Stimulated activated memory B cell treated with anti-CD40 and anti-IgM and Interleukin-4, amounts not matched to agents 10 μg/mL and 1 μg/mL and 100 μg/mL, for 72 hours (primary cell): ENCODE data around the gene CALHM3.
A peak's percentile ranks its signal among the peaks of the same experiment; 100 is the strongest.

Source experiments
- ATAC-seq: fragments of 150-1000 bp; cut with Tn5 transposase; 2 replicates; pipeline ENCODE4 v1.10.0; 2021
- H3K27ac Mint-ChIP-seq: one replicate; pipeline ENCODE4 v1.8.0; 2022; ENCODE audit warnings: mild to moderate bottlenecking, mixed read lengths
- H3K27me3 Mint-ChIP-seq: one replicate; pipeline ENCODE4 v1.8.0; 2022; ENCODE audit warnings: mixed read lengths
- H3K36me3 Mint-ChIP-seq: one replicate; pipeline ENCODE4 v1.8.0; 2022; ENCODE audit warnings: mixed read lengths
- H3K4me1 Mint-ChIP-seq: one replicate; pipeline ENCODE4 v1.8.0; 2022; ENCODE audit warnings: mixed read lengths
- H3K4me3 Mint-ChIP-seq: one replicate; pipeline ENCODE4 v1.8.0; 2022; ENCODE audit warnings: mild to moderate bottlenecking, moderate library complexity, mixed read lengths
- H3K9me3 Mint-ChIP-seq: one replicate; pipeline ENCODE4 v1.8.0; 2022; ENCODE audit warnings: mixed read lengths

CALHM3 gene

DNA sequence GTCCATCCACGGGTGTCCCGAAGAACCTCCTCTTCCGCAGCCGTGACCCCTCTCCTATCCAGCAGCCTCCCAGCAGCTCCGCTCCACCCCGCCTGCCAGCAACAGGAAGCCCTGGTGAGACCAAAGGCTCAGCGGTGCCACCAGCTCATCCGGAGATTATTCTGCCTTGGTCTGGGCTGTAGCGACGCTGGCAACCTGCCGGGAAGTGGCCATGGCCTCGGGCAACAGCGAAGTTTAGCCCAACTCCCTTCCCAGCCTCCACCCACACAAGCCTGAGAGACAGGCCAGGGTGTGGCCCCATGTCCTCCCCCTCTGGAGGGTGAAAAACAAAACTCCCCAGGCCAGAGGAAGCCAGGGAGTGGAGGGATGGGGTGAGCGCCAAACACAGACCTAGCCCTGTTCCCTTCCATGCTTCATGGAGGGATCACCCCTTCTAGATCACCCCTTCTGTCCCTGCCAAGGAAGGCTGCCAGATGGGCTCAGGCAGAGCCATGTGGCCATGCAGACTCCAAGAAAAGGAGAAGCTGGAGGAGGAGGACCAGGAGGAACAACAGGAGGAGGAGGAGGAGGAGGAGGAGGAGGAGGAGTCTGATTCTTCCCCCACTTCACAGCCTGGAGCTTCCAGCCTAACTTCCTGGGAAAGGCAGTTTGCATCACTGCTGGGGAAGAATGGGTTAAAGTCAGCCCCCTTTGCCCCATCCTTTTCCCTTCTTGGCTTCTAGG lies 27.8 kb downstream of the CALHM3 start:
- Mint-ChIP-seq H3K4me1 (peaks cover 59% of the 10 kb centered on the region), H3K4me3 (peak overlapping the region; percentile 96), H3K27ac (peak overlapping the region; percentile 88), H3K27me3 (no peaks in the 10 kb centered on the region), H3K9me3 (no peaks in the 10 kb centered on the region), H3K36me3 (peaks cover 40% of the 10 kb centered on the region)
- ATAC-seq, result peak; percentile 17

DNA sequence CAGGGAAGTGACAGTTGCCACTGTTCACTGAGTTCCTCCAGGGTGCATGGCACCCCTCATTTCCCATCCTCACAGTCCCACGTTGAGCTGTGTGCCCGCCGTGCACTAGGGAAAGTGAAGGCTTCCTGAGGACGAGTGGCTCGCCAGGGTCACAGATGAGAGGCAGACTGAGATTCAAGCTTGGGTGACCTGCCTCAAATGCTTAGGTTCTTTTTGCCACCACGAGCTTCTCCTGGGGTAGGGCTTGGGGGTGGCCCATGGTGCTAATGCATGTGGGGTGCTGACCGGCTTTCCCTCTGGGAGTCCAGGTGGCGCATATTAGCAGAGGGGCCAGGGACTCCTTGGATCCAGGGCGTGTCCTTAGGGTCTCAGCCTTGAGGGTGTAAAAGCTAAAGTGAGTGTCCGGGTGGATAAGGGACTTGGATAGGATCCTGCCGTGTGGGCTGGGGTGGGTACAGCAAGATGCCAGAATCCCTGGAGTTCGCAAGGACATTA lies 28.8 kb downstream of the CALHM3 start:
- Mint-ChIP-seq H3K9me3 (no peaks in the 10 kb centered on the region), H3K27ac (peak overlapping the region; percentile 88), H3K27me3 (no peaks in the 10 kb centered on the region), H3K4me3 (peak overlapping the region; percentile 96), H3K4me1 (peaks cover 59% of the 10 kb centered on the region), H3K36me3 (peaks cover 46% of the 10 kb centered on the region)
- ATAC-seq, result no peak

DNA sequence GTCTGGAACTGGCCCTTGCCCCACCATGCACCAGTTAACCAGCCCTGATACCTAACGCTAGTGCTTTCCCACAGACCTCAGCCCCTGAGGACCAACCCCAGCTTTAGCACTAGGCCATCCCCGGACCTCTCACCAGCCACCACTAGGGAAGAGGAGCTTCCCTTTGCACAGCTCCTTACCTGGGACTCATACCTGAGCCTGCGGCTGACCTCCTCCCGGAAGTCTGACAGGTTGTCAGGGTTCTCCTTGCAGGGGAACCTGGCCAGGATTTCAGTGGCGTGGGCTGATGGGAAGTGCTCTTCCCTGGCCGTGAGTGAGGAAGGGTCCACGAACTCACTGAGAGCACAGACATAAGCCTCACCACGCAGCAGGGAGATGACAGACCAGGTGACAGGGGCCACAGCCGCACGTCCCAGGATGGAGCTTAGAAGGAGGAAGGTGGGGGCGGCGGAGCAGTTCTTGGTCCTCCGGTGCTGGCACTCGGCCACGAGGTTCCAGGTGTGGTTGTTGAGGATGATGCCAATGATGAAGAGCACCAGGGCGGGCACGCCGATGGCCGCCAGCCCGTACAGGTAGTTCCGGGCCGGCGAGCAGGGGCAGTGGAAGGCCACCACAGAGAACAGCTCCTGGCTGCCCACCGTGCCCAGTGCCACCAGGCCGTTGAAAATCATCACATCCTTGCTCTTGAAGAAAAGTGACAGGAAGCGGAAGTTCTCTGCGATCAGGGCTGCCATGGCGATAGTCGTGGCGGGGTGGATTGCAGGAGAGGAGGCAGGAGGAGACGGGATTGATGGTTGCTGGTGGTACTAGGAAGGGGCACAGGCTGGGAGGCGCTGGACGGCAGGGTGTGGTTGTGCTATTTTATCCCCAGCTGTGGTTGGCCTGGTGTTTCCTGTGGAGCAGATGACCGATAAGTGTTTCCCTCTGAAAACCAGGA lies 29.6 kb downstream of the CALHM3 start:
- Mint-ChIP-seq H3K36me3 (peaks cover 52% of the 10 kb centered on the region), H3K9me3 (no peaks in the 10 kb centered on the region), H3K4me1 (peaks cover 59% of the 10 kb centered on the region), H3K27me3 (no peaks in the 10 kb centered on the region), H3K27ac (peak overlapping the region; percentile 88), H3K4me3 (peak overlapping the region; percentile 38)
- ATAC-seq, result no peak

DNA sequence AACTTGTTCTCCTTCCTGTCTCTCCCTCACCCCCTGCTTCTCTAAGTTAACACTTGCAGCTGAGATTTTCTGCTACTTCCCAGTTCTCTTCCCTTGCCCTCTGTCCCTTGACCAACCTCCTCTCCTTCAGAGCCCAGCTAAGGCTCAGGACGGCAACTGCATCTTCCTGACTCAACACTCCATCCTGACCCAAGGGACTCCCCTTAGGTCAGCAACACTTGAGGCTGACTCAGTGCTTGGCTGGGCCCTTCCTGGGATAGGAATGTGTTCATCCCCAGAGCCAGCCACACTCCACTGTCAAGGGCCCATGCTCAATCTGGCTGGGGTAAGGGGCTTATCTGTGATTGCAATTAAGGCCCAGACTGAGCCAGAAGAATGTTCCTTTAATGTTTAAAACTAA lies 30.3 kb downstream of the CALHM3 start:
- Mint-ChIP-seq H3K27ac (peak overlapping the region; percentile 88), H3K4me1 (peaks cover 58% of the 10 kb centered on the region), H3K9me3 (no peaks in the 10 kb centered on the region), H3K4me3 (no peak overlapping the region), H3K36me3 (peaks cover 60% of the 10 kb centered on the region), H3K27me3 (no peaks in the 10 kb centered on the region)
- ATAC-seq, result no peak

DNA sequence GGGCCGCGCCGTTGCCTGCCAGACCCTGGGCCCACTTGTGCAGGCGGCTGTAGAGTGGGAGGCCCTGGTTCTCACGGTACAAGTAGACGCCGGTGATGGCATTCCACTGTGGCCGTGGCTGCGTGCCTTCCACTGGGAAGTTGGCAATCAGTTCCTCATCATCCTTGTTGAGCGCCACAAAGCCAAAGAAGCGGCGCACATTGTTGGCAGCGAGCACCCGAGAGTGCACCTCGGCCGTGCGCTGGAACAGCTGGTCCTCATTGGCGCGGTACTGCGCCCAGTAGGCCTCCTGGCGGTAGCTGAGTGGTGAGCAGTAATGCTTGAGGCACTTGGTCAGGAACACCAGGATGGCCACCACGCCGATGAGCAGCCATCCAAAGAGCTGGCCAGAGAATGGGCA lies 31.9 kb downstream of the CALHM3 start:
- Mint-ChIP-seq H3K27me3 (no peaks in the 10 kb centered on the region), H3K4me1 (peaks cover 42% of the 10 kb centered on the region), H3K36me3 (peaks cover 68% of the 10 kb centered on the region), H3K4me3 (peak overlapping the region; percentile 21), H3K9me3 (no peaks in the 10 kb centered on the region), H3K27ac (peak overlapping the region; percentile 88)
- ATAC-seq, result no peak

DNA sequence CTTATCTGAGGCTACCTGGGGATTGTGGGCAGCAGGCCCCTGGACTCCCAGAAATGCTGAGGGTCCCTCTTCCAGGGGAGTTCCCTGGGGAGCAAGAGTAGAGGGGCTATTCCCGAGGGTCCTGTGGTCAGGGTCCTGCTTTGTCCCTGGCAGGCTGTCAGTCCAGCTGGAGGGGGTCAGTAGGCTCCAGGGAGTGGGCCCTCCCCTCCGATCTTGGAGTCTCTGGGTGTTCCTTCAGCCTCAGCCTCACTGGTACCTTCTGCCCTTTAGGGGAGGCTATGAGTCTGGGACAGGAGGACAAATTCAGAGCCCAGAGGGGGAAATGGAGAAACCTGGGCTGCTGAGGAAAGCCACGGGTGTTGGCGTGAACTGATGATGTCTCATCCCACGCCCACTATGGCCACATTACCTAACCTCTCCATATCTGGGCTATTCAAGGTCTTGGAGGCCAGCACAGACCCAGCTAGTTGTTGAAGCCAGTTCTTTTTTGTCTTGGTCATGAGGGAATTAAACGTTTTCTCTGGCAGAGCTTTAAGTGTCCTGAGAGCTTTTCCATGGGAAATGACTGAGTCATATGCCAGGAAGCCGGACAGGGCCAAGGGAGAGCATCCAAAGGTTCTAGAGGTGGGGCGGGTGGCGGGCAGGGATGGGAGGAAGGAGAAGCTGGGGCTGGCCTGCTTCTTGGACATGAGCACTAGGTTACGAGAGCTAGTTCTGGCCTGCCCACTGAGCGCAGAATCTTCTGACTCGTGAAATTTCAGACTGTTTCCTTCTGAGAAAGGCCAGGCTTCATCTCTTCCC lies 33.1 kb downstream of the CALHM3 start:
- Mint-ChIP-seq H3K27ac (no peak overlapping the region), H3K9me3 (no peaks in the 10 kb centered on the region), H3K36me3 (peaks cover 74% of the 10 kb centered on the region), H3K4me1 (peaks cover 35% of the 10 kb centered on the region), H3K27me3 (no peaks in the 10 kb centered on the region), H3K4me3 (no peak overlapping the region)
- no peak for ATAC-seq

DNA sequence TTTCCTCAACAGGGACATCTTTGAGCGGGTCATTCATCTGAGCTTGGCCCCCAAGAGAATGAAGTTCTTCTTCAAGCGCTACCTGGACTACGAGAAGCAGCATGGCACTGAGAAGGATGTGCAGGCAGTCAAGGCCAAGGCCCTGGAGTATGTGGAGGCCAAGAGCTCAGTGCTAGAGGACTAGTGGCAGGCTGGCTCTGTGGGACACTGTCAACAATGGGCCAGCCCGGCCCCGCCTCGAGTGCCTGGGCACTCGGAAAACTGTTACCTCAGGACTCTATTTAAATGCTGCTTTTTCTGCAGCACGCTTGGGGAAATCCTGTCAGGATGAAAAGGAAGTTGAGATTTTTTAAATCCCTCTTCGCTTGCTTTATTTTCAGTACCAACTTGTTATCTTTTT lies 33.7 kb downstream of the CALHM3 start:
- Mint-ChIP-seq H3K27me3 (no peaks in the 10 kb centered on the region), H3K36me3 (peaks cover 79% of the 10 kb centered on the region), H3K4me1 (peaks cover 29% of the 10 kb centered on the region), H3K4me3 (no peak overlapping the region), H3K27ac (peak overlapping the region; percentile 42), H3K9me3 (no peaks in the 10 kb centered on the region)
- no peak for ATAC-seq

DNA sequence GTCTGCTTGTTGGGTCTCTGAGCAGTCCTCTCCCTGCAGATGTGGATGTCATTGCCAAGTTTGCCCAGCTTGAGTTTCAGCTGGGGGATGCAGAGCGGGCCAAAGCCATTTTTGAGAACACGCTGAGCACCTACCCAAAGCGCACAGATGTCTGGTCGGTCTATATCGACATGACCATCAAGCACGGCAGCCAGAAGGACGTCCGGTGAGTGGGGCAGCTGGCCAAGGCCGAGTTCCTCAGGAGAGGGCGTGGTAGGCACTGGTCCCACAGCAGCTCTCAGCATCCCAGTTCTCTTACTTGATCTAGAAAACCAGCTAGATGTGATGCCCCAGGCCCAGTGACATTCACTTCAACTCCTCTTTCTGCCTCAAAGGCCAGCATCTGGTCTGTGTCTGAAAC lies 34.6 kb downstream of the CALHM3 start:
- ATAC-seq, result no peak
- H3K4me3 Mint-ChIP-seq, result no peak overlapping the region
- H3K27me3 Mint-ChIP-seq, result no peaks in the 10 kb centered on the region
- peaks cover 79% of the 10 kb centered on the region for H3K36me3 Mint-ChIP-seq
- no peaks in the 10 kb centered on the region for H3K9me3 Mint-ChIP-seq
- H3K4me1 Mint-ChIP-seq, result peaks cover 20% of the 10 kb centered on the region
- H3K27ac Mint-ChIP-seq, result peak overlapping the region; percentile 42

DNA sequence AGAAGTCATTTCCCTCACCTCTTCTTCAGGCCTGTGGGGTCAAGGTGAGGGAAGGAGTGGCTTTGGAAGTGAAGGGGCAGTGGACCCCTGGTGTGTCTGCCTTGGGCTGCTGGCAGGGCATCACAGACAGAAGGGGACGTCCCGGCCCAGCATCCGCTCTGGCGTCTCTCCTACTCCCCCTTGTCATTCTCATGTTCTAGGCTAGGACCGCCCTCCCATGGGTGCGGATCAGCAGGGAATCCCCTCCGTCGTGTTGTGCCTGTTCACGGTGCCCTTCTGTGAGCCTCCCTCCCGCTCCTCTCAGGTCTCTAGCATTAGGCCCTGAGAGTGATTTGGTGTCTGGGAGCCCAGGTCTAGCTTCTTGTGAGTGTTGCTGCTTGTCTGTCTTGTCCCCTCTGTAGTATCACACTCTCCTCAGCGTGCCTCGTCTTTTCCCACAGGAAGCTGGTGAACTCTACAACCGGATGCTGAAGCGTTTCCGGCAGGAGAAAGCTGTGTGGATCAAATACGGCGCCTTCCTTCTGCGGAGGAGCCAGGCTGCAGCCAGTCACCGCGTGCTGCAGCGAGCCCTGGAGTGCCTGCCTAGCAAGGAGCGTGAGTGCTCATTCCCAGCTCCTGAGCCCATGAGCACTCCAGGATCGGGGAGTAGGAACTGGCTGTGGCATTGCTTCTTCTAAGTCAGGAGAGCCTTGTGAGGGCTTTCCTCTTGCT lies 35.4 kb downstream of the CALHM3 start:
- H3K4me1 Mint-ChIP-seq, result peaks cover 11% of the 10 kb centered on the region

DNA sequence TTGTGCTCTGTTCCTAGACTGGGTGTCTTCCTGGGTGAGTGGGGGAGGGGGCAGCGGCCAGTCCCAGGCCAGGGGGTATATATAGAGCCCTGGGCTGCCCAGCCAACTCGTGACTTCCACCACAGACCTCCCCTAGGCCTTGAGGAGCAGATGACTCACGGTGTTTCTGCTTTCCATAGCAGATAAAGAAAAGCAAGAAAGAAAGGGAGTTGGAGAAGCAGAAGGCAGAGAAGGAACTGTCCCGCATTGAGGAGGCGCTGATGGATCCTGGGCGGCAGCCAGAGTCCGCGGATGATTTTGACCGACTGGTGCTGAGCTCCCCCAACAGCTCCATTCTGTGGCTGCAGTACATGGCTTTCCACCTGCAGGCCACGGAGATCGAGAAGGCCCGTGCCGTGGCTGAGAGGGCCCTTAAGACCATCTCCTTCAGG lies 37.0 kb downstream of the CALHM3 start:
- no peak overlapping the region for H3K4me3 Mint-ChIP-seq
- ATAC-seq, result no peak
- no peaks in the 10 kb centered on the region for H3K27me3 Mint-ChIP-seq
- no peaks in the 10 kb centered on the region for H3K9me3 Mint-ChIP-seq
- H3K27ac Mint-ChIP-seq, result peak overlapping the region; percentile 65
- peaks cover 73% of the 10 kb centered on the region for H3K36me3 Mint-ChIP-seq
- no peaks in the 10 kb centered on the region for H3K4me1 Mint-ChIP-seq

More for the DNA sequence above, 35.4 kb downstream of the CALHM3 start:
- Mint-ChIP-seq H3K4me3 (no peak overlapping the region), H3K27me3 (no peaks in the 10 kb centered on the region), H3K36me3 (peaks cover 74% of the 10 kb centered on the region), H3K9me3 (no peaks in the 10 kb centered on the region), H3K27ac (peak overlapping the region; percentile 35)
- no peak for ATAC-seq

DNA sequence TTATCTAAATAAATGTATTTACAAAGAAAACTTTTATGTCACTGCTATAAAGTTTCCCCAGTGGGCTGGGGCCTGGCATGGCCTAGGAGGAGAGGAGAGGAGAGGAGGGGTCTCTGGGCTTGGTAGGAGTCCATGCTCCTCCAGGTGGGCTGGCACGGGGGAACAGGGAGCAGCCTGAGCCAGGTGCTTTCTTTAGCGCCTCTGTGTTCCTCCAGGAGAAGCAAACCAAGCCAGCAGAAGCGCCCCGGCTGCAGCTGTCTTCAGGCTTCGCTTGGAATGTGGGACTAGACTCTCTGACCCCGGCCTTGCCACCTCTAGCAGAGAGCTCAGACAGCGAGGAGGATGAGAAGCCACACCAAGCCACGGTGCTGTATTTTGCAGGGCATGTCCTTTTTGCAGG lies 37.4 kb downstream of the CALHM3 start:
- ATAC-seq, result no peak
- H3K27me3 Mint-ChIP-seq, result no peaks in the 10 kb centered on the region
- peak overlapping the region; percentile 65 for H3K27ac Mint-ChIP-seq
- H3K4me3 Mint-ChIP-seq, result no peak overlapping the region
- no peaks in the 10 kb centered on the region for H3K4me1 Mint-ChIP-seq
- H3K9me3 Mint-ChIP-seq, result no peaks in the 10 kb centered on the region
- peaks cover 73% of the 10 kb centered on the region for H3K36me3 Mint-ChIP-seq

DNA sequence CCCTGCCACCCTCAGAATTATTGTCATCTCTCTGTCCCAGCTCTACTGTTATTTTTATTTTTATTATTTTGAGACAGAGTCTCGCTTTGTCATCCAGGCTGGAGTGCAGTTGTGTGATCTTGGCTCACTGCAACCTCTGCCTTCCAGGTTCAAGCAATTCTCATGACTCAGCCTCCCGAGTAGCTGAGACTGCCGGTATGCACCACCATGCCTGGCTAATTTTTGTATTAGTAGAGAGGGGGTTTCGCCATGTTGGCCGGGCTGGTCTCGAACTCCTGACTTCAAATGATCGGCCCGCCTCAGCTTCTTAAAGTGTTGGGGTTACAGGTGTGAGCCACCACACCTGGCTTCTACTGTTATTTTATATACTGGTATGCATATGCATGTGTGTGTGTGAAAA lies 37.8 kb downstream of the CALHM3 start:
- Mint-ChIP-seq H3K9me3 (no peaks in the 10 kb centered on the region), H3K36me3 (peaks cover 73% of the 10 kb centered on the region), H3K27ac (no peak overlapping the region), H3K4me1 (no peaks in the 10 kb centered on the region), H3K4me3 (no peak overlapping the region), H3K27me3 (no peaks in the 10 kb centered on the region)
- no peak for ATAC-seq

DNA sequence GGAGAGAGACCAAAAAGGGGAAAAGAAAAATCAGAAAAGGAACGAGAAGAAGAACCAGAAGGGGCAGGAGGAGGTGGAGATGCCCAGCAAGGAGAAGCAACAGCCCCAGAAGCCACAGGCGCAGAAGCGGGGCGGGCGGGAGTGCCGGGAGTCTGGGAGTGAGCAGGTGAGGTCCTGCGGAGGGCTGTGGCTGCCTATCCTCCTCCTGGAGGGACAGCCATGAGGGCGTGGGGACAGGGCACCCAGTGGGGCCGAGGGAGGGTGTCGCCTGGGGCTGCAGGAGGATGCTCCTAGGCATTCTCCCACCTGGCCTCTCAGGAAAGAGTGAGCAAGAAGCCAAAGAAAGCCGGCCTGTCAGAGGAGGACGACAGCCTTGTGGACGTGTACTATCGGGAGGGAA lies 38.6 kb downstream of the CALHM3 start:
- Mint-ChIP-seq H3K9me3 (no peaks in the 10 kb centered on the region), H3K36me3 (peaks cover 71% of the 10 kb centered on the region), H3K4me3 (no peak overlapping the region), H3K4me1 (no peaks in the 10 kb centered on the region), H3K27ac (peak overlapping the region; percentile 57), H3K27me3 (no peaks in the 10 kb centered on the region)
- no peak for ATAC-seq

DNA sequence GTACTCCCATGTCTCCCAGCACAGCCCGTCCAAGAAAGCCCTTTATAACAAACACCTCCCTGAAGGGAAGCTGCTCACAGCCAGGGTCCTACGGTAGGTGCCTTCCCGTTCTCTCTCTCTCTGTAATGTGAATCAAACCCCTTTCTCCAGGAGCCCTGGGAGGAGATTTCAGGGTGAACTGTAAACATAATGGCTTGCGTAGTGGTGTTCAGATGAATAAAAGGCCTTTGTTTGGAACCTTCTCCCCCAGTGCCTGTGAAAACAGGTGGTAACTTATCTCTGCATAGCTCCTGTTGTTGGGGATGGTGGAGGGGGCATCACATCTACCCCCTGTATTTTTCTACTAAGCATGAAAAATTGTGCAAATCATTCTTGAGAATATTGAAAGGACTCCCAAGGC lies 39.3 kb downstream of the CALHM3 start:
- Mint-ChIP-seq H3K4me3 (no peak overlapping the region), H3K9me3 (no peaks in the 10 kb centered on the region), H3K36me3 (peaks cover 71% of the 10 kb centered on the region), H3K4me1 (no peaks in the 10 kb centered on the region), H3K27ac (peak overlapping the region; percentile 57), H3K27me3 (no peaks in the 10 kb centered on the region)
- no peak for ATAC-seq
